ENCODE results near the gene LHFPL6. TPM values are rescaled to one million over a fixed set of nuclear protein-coding genes. Genes with fewer than 3 reads are reported as not detected.

The LHFPL6 gene
- total RNA-seq, 1 donor from 2014 or later: 22.5 TPM

DNA sequence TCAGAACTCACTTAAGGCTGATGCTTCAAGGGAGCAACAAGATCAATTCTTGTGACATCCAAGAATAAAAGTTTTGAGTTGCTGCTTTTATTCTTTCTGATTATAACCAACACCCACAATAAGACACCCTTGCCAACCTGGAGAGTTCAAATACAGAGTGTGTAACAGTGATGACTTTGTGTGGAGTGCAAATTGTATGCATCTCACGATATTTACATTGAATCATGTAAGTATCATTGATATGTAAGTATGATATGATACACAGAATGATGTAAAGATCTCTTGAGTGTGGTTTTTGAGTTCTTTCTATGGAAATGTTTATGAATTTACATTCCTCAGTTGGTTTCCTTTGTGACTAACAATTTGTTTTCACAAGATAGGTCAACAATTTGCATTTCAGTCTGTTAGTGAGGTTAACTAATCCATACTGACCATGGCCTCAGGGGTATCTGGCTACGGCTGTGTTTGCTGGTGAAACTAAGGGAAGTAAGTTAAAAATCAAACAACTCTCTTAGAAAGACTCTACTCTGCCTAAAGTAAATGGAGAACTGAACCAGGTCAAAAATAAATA, 12.4 kb downstream of the LHFPL6 start:
- DNase-seq: no peak

DNA sequence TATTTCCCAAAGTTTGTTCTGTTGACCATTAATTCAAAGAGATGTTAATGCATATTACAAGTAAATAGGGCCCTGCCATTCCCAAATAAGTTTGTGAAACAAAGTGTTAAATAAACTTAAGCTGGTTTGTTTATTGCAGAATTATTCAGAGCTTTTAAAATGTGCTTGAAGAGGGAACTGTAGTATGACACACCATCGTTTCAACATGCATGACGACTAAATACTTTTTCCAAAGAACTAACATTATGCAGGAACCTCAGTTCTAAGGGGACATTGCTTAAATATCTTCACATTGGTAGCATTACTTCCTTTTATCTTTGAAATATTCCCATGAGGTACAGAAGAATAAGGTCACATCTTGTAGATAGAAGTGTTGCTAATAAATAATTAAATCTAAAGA, 14.6 kb downstream of the LHFPL6 start:
- DNase-seq: no peak

DNA sequence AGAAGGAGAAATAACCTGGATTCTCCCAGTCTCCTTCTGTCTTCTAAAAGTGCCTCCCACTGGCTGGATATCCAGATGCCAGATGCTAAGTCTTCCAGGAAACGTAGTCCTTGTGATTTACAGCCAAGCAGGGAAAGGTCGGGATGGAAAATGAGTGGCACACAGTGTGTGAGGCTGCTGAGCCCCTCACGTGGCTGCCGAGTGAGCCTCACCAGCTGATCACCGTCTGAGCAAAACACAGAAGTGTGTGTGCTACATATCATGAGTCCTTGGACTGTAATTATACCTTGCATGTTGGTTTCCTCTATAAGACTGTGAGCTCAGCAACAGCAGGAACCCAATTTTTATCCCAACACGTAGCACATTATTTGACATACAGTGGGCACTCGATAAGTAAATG, 15.1 kb downstream of the LHFPL6 start:
- DNase-seq: no peak

DNA sequence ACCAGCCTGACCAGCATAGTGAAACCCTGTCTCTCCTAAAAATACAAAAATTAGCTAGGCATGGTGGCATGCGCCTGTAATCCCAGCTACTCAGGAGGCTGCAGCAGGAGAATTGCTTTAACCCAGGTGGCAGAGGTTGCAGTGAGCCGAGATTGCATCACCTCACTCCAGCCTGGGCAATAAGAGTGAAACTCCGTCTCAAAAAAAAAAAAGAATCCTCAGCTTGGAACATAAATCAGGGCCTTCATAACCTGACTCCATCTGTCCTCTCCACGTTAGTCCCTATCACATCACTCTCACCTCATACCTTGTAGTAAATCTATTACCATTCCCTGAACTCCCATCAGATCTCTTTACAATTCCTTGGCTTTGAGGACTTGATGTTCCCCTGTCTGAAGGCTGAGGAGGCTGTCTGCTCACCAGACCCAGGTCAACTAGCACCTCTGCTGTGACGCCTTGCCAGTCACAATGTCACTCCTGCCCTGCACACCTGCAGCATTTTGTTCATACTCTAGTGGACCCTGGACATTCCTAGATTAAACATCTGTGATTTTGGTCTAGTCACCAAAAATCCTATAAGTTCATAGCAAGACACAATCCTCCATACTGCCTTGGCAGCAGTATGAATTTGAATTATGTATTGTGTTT, 15.9 kb downstream of the LHFPL6 start:
- no peak for DNase-seq

DNA sequence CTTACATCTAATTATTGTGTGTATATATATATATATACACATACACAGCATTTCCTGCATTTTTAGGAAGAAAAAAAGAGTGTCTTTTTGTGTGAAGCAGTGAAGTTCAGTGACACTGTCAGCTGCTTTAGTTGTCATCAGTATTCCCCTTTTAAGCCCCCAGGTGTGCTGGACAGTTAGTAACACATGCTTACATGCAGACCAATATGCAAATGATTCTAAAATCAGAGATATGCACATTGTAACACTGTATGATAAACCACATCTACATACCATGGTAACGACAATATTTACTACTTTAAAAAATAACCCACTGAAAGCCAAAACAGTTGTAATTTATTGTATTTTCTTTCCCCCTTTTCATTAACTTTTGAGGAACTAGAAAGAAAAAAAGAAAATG, 16.8 kb downstream of the LHFPL6 start:
- no peak for DNase-seq

DNA sequence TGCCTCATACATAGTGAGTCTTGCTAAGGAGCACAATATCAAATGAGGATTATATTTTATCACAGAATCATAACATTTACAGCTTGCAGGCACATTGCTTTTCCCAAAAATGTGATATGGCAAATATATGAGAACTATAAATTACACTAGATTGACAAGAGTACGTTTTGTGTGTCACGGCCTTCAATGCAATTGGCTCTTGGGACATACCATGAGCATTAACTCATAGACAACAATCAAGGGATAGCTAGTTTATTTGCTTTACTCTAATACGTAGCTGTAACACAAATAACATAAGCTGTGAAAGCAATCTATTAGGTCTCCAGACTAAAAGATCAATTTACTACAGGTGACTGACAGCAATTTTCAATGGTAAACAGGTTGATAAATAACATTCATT, 17.8 kb downstream of the LHFPL6 start:
- no peak for DNase-seq

DNA sequence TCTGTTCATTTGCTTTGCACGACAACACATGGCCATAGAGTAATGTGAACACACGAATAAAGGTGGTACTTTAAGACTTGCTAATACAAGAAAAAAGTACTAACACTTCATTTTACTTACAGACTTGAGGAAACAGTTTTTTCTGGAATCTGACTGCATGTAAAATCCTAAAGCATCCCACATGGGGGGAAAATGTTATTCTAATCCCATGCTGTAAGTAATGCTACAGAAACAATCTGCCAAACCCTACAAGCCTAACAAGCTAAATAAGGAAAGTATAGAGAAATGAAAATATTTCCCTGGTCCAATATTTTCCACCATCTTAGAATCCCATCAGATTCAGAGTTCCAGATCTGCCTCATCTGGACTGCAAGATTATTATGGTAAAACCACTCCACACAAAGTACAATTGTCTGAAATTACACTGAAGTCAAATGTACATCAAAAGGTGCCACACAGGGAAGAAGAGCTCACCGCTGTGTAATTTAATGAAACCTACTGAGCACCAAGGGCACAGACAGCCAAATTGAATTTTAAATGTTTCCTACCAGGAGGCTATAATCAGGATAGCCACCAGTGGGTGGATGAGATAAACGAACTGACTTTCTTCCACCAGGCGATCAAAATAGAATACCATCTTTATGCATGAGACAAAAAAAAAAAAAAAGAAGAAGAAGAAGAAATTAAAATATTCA, 22.0 kb downstream of the LHFPL6 start:
- DNase-seq: no peak

DNA sequence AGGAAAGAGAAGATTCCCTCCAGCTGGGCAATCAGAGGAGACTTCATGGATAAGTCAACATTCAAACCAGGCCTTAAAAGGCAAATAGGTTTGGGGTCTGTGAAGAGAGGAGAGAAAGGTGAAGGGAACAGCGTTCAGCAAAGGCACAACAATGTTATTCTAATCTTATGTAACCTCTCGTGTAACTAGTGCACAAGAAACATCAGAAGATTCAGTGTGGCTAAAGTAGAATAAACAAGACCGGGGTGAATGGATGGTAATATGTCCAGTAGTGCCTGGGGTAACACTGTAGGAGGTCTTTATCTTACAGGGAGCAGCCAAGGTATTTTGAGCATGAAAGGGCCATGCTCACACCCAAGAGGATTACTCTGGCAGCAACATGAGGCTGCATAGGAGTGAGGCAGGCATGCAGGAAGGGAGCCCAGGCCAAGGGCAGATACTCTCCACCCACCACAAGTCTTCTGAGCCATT, 24.1 kb downstream of the LHFPL6 start:
- no peak for DNase-seq

DNA sequence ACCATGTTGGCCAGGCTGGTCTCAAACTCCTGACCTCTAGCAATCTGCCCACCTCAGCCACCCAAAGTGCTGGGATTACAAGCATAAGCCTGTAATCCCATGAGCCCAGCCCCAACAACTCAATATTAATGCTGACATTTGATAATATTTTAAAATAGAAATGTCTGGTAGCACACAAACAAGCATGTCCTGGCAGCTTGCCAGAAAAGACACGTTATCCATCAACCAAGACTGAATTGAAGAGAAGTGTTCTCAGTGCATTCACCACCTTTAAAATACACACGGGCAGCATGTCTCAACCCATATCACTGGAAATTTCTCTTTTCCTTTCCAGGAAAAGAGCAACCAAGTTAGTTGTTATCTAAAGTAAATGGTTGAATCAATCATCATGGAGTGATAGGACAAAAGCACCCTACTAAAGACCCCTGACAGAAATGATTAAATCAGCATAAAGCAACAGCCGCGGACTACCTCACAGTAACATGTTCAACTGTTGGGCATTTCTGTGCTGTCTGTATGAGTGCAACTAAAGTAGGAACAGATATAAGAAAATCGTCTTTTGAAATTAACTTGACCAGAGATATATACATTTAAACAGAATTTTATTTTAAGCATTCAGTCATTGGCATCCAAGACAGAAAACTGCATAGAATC, 25.0 kb downstream of the LHFPL6 start:
- no peak for DNase-seq

DNA sequence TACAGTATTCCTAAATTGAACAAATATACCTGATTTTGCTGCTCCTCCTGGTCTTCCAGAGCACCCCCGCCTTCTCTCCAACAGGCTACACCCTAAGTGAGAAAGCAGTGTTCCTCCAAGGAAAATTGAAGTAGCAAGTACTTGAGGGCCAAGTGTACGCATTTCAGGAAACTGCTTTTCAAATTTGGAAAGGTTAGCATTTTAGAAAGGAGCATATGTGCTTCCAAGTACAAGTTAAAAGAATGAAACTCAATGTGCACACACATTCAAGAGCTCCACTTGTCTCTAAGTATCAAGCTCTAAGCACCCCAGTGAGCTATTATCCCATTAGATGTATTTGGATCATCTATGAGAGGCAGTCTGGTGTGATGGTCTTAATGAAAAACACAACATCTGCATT, 25.8 kb downstream of the LHFPL6 start:
- no peak for DNase-seq

DNA sequence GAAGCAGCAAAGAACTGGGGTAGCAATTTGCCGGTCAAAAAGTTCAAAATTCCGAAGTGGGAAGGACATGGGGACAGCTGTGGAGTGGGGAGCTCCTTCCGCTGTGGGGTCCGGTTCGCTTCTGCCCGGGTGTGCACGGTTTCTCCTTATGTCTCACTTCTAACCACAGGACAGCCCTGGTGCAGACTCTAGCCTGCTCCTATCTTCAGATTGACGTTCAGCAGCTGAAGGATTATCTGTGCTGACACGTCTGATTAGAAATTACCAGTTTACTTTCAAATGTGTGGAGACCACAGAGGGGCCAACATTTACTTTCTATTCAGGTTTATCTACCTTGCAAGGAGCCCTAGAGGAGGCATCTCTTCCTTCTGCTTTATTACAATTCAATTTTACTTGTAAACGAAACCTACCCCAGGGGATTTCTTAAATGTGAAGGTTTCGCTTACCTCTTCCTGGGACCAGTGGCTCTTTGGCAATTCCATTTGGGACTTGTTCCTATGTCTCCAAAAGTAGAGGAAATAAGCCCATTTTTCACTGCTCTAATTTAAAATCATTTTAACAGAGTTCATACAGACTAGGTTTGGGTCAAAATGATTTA, 27.3 kb downstream of the LHFPL6 start:
- no peak for DNase-seq

DNA sequence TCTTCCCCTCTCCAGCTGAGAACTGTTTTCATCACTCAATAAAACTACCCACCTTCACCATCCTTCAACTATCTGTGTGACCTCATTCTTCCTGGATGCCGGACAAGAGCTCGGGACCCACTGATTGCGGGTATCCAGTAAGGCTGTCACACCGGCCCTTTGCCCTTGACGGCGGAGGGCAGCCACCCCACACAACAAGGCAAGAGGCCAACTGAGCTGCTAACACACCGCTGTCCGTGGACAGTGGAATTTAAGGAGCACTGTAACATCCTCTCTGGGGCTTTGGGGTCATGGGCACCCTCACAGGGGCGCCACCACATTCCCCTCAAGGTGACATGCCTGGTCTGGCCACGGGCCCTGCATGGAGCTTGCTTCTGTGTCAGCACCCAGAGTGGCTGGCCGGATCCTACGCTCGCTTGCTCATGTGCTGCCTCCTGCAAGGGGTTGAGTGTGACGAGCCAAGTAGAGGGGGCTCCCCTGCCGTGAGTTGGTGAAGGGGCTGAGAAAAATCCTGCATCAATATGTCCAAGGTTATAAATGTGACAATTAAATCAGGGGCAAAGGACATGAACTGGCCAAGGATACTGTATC, 31.4 kb downstream of the LHFPL6 start:
- no peak for DNase-seq

DNA sequence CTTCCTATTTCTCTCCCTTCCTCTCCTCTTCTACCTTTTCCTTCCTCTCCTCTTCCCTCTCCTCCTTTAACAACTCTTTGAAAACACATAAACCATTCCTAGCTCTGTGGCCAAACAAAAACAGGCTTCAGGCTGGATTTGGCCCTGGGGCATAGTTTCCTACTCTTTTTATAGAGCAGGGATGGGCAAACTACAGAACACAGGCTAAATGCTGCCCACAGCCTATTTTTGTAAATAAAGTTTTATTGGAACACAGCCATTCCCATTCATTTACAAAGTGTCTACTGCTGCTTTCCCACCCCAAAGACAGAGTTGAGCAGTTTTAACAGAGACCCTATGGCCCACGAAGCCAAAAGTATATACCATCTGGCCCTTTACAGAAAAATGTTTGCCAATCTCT, 35.4 kb downstream of the LHFPL6 start:
- DNase-seq: no peak

DNA sequence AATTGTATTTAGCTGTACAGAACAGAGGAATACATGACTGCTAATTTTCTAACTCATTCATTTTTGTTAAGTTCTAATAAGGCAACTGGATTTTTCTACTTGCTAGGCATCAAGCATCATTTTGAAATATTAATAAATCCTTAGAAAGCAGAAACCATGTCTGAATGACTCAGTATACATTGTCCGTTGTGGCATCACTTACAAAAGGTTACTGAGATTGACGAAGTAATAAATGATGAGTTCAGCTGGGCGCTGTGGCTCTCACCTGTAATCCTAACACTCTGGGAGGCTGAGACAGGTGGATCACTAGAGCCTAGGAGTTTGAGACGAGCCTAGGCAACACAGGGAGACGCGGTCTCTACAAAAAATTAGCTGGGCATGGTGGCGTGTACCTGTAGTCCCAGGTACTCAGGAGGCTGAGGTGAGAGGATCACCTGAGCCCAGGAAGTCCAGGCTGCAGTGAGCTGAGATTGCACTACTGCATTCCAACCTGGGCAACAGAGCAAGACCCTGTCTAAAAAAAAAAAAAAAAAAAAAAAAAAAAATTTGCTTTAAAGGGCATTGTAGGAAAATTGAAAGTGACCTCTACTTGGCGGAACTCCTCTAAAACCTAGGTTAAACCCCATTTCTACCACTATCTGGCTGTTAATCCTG, 36.6 kb downstream of the LHFPL6 start:
- DNase-seq: no peak

DNA sequence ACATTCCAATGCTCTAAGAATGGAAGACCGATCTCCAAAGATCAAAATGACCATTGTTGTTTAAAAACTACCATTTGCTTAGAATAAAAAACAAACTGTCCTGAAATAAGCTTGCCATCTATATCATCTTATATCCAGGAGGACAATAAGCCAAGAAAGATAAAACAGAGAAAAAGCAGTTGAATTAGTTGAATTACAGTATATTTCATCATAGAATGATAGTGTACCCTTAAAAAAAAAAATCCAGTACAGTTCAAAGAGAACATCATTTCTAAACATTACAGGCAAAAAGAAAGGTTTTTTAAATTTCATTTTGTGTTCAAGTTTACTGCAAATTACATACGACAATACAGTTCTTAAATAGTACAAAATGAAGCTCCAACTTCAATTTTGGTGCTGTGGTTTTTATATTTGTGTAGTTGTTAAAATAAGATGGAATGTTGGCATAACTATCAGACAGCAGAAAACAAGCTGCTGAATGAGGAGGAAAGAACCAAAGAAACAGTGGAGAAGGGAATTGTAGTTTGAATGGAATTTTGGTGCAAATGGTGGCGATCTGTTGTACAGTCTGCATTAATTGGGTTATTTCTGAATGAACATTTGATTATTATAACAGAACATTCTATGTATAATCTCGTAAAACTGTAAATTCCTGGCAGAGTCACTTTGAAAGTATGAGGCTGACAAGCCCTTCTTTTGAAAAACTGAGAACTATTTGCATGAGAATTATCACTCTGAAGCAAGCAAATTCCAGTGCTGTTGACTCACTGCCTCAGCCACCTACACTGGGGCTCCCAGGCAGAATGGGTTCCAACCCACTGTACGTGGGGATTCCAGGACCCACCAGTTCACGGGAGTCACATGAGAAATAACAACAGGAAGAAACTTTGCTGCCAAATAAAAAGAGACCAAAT, 37.7 kb downstream of the LHFPL6 start:
- no peak for DNase-seq

DNA sequence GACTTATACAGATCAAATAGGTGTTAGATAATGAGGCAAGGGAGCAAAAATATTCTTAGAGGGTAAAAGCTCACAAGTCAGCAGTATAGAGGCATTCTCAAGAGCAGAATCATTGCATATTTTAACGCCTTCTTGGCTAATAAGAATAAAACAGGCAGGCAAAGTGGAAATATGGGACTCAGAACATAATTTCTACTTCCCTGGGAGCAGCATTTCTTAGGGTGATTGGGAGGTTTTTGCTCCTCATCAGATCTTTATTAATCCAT, 39.6 kb downstream of the LHFPL6 start:
- DNase-seq: no peak

DNA sequence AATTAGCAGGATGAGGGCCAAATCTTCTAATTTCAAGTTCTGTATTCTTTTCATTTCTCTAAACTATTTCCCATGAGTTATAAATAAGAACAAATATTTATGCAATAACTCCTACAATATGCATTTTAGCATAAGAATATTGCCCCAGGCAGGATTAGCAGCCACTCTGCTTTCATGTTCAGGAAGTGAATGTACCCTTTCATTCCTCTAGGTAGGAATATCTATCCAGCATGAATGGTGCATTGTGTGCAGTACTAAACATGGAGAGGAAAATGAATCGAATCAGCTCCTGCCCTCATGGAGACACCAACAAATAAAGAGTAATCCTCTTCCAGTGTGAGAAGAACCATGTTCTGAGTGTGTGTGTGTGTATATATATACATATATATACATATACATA, 41.0 kb downstream of the LHFPL6 start:
- no peak for DNase-seq

DNA sequence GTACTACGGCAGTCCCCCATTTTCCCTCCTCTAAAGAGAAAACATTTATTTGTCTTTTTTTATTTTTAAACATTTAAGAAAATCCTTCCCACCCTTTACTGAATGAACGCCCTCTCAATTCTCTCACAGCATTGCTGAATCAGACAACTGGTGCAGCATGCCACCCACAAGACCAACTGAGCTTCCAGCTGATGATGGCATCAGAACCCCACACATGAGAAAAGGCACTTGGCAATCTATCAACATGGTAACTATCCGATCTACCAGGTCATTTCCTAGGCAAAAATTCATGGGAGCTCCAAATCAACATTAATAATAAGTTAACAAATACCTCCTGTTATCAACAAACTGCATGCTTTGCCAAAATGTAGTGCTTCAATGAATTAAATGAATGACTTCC, 43.1 kb downstream of the LHFPL6 start:
- DNase-seq: no peak

DNA sequence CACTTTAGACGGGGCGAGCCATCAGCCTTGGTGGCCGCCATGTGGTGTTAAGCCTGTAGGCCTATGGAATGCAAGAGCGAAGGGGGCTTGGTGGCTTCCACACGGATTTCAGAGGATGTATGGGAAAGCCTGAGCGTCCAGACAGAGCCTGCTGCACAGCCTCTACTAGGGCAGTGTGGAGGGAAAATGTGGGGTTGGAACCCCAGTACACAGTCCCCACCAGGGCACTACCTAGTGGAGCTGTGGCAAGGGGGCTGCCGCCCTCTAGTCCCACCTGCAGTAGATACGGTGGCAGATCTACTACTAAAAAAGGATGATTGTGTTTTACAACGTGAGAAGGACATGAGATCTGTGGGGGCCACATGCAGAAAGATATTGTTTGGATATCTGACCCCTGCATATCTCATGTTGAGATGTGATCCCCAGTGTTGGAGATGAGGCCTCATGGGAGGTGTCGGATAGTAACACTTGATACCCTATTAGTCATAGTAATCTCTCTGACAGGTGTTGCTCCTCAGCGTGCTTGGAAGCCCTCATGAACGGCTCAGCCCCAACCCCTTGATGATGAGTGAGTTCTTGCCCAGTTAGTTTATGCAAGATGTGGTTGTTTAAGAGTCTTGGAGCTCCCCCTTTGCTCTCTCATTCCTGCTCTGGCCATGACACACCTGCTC, 45.6 kb downstream of the LHFPL6 start:
- DNase-seq: no peak

DNA sequence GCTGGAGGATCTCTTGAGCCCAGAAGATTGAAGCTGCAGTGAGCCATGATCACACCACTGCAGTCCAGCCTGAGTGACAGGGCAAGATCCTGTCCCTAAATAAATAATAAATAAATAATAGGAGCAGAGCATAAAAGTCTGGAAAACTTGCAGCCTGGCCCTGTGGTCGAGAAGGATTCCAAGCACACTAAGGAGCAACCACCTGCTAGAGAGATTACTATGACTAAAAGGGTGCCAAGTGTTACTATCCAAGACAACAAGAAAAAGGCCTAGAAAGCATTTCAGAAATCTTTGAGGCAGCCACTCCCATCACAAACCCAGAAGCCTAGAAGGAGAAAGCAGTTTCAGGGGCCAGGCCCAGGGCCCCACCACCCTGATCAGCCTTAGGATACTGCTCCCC, 46.1 kb downstream of the LHFPL6 start:
- DNase-seq: no peak

DNA sequence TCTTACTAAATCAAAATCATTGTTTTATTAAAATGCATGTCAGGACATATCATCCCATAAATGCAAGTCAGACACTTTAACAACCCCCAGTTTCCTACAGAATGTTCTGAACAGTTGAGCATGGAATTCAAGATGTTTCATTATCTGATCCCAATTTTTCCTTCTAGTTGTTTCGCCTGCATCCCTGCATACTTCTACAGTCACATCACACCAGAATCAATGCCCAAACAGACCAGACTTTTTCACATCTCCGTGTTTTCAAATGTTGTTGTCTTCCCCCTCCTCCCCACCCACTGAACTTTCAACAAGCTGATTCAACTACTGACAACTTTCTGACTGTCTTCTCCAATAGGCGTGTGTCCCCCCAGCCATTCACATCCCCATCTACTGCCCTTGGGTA, 48.6 kb downstream of the LHFPL6 start:
- DNase-seq: no peak
